Measurements from ENCODE around the gene CCR5.

CCR5 gene

DNA sequence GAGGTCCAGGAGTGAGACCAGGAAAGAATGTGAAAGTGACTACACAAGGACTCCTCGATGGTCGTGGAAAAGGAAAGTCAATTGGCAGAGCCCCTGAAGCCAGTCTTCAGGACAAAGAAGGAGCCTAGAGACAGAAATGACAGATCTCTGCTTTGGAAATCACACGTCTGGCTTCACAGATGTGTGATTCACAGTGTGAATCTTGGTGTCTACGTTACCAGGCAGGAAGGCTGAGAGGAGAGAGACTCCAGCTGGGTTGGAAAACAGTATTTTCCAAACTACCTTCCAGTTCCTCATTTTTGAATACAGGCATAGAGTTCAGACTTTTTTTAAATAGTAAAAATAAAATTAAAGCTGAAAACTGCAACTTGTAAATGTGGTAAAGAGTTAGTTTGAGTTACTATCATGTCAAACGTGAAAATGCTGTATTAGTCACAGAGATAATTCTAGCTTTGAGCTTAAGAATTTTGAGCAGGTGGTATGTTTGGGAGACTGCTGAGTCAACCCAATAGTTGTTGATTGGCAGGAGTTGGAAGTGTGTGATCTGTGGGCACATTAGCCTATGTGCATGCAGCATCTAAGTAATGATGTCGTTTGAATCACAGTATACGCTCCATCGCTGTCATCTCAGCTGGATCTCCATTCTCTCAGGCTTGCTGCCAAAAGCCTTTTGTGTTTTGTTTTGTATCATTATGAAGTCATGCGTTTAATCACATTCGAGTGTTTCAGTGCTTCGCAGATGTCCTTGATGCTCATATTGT is 10.8 kb upstream of the CCR5 start:
- DNase-seq (ENCODE audit: low spot score), result no peak

DNA sequence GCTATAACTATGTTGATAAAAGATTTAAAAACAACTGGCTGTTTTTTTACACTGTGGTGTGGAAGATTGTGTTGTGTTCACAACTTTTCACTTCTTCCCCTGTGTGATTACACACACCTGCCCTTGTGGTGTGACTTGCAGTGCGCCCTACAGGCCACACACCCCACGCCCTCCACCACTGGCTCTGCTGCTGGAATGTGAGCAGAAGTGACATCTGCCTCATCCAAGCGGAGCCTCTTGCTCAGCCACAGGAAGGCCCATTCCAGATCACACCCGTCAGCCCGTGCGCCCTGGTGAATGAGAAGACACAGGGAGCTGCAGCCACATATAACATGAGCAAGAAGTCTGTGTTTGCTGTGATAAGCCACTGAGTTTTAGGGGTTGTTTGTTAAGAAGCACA is 9.8 kb upstream of the CCR5 start:
- no peak for DNase-seq (ENCODE audit: low spot score)

DNA sequence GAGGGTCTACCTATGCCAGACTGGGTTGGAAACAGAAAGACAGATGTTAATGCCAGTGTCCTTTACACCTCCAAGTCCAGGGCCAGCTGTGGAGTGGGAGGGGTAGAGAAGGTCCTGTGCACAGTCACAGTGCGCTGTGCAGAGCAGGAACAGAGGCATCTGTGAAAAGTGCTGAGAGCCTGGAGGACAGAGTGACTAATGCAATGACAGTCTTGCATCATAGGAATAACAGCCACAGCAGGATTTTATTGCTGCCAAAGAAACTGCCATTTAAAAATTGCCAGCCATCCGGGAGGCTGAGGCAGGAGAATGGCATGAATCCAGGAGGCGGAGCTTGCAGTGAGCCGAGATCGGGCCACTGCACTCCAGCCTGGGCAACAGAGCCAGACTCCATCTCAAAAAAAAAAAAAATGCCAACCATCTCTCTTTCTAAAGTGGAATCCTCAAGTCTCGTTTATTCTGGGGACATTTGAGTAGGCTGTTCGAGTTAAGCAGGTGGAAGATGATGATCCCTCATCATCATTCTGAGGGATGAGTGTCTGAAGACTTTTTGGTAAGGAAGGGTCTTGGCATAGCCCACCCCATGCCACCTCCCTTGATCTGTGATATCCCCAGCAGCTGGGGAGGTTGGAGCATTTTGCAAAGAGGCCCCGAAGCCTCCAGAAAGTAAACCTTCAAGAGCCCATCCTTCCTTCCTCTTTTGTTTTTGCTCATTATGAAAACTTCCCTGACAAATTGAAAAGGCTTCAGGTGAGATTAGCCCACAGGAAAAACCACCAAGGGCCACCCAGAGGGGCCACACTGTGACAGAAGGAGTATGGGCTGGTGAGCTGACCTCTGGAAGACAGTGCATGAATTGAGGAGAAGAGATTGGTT is 9.1 kb upstream of the CCR5 start:
- DNase-seq (ENCODE audit: low spot score), result no peak

DNA sequence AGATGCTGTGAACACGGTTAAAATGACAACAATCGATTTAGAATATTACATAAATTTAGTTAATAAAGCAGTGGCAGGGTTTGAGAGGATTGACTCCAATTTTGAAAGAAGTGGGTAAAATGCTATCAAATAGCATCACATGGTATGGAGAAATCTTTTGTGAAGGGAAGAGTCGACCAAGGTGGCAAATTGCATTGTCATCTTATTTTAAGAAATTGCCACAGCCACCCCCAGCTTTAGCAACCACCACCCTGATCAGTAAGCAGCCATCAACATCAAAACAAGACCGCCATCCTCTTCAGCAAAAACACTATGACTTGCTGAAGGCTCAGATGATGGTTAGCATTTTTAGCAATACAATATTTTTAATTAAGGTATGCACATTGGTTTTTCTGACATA is 5.7 kb upstream of the CCR5 start:
- DNase-seq (ENCODE audit: low spot score), result no peak

DNA sequence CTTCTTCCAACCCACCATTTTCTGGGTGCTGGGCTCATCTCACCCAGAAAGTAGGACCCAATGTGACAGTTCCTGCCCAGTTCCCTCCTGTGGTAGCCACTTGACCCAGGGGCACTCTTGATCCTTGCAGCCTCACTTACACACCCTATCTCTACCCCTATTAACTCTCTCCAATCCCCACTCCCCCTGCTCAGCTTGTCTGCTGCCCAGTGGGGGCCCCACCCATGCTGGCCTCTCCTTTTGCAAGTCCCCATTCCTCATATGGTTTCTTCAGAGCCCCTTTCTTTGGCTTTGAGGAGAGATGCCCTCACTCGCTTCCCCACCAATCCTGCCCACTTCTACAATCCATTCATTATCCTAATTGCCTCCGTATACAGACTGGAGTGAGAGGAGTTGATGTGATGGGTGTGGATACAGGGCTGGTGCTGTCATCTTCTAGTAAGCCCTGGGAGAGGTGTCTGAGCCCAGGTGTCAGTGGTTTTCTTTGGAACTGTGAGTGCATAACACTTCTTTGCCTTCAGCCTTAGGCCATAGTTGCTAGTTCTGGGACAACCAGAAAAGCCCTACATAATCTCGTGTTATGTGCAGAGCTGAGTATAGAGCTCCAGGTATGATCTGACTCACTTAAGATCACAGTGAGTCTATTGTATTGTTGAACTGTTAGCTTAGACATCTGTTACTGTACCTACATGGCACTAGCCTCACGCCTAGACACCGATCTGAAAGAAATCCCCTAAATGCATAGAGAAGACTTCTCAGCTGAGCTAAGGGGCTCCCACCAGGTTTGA is 4.8 kb upstream of the CCR5 start:
- no peak for DNase-seq (ENCODE audit: low spot score)

DNA sequence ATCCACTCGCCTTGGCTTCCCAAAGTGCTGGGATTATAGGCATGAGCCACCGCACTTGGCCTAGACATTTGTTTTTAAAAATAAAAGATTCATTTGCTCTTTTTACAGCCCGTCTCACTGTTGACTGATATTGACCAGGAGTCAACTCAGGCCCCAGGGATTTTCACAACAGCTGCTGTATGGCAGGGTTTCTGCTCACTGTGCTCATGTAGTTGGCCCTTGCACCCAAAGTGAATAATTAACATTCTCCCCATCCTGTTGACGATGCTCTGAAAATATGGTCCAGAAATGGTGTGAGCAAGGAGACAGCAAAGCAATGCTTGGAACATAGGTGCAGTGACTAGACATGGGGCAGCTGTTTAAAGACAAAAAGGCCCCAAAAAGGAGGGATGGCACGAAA is 2.9 kb upstream of the CCR5 start:
- DNase-seq (ENCODE audit: low spot score), result no peak

DNA sequence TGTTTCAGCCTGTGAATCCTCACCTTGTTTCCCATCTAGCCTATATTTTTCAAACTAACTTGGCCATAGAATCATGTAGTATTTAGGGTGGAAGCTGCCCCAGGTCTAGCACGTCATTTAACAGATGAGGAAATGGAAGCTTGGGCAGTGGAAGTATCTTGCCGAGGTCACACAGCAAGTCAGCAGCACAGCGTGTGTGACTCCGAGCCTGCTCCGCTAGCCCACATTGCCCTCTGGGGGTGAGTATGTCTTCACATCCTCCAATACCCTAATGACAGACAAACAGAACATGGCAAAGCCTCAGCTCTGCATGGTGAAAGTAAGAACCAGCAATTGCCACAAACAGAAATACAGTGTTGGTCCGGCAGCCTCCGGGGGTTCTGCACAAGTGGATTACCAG is 2.2 kb upstream of the CCR5 start:
- DNase-seq (ENCODE audit: low spot score), result peak; percentile 39

DNA sequence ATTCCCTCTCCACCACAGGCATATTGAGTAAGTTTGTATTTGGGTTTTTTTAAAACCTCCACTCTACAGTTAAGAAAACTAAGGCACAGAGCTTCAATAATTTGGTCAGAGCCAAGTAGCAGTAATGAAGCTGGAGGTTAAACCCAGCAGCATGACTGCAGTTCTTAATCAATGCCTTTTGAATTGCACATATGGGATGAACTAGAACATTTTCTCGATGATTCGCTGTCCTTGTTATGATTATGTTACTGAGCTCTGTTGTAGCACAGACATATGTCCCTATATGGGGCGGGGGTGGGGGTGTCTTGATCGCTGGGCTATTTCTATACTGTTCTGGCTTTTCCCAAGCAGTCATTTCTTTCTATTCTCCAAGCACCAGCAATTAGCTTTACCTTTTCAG is 1.6 kb upstream of the CCR5 start:
- DNase-seq (ENCODE audit: low spot score), result no peak

DNA sequence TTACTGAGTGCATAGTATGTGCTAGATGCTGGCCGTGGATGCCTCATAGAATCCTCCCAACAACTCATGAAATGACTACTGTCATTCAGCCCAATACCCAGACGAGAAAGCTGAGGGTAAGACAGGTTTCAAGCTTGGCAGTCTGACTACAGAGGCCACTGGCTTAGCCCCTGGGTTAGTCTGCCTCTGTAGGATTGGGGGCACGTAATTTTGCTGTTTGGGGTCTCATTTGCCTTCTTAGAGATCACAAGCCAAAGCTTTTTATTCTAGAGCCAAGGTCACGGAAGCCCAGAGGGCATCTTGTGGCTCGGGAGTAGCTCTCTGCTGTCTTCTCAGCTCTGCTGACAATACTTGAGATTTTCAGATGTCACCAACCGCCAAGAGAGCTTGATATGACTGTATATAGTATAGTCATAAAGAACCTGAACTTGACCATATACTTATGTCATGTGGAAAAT is 1.0 kb upstream of the CCR5 start:
- no peak for DNase-seq (ENCODE audit: low spot score)

DNA sequence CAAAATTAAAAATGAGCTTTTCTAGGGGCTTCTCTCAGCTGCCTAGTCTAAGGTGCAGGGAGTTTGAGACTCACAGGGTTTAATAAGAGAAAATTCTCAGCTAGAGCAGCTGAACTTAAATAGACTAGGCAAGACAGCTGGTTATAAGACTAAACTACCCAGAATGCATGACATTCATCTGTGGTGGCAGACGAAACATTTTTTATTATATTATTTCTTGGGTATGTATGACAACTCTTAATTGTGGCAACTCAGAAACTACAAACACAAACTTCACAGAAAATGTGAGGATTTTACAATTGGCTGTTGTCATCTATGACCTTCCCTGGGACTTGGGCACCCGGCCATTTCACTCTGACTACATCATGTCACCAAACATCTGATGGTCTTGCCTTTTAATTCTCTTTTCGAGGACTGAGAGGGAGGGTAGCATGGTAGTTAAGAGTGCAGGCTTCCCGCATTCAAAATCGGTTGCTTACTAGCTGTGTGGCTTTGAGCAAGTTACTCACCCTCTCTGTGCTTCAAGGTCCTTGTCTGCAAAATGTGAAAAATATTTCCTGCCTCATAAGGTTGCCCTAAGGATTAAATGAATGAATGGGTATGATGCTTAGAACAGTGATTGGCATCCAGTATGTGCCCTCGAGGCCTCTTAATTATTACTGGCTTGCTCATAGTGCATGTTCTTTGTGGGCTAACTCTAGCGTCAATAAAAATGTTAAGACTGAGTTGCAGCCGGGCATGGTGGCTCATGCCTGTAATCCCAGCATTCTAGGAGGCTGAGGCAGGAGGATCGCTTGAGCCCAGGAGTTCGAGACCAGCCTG is 984 bp downstream of the CCR5 start:
- DNase-seq (ENCODE audit: low spot score), result no peak

DNA sequence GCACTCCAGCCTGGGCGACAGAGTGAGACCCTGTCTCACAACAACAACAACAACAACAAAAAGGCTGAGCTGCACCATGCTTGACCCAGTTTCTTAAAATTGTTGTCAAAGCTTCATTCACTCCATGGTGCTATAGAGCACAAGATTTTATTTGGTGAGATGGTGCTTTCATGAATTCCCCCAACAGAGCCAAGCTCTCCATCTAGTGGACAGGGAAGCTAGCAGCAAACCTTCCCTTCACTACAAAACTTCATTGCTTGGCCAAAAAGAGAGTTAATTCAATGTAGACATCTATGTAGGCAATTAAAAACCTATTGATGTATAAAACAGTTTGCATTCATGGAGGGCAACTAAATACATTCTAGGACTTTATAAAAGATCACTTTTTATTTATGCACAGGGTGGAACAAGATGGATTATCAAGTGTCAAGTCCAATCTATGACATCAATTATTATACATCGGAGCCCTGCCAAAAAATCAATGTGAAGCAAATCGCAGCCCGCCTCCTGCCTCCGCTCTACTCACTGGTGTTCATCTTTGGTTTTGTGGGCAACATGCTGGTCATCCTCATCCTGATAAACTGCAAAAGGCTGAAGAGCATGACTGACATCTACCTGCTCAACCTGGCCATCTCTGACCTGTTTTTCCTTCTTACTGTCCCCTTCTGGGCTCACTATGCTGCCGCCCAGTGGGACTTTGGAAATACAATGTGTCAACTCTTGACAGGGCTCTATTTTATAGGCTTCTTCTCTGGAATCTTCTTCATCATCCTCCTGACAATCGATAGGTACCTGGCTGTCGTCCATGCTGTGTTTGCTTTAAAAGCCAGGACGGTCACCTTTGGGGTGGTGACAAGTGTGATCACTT is 2.0 kb downstream of the CCR5 start:
- no peak for DNase-seq (ENCODE audit: low spot score)

DNA sequence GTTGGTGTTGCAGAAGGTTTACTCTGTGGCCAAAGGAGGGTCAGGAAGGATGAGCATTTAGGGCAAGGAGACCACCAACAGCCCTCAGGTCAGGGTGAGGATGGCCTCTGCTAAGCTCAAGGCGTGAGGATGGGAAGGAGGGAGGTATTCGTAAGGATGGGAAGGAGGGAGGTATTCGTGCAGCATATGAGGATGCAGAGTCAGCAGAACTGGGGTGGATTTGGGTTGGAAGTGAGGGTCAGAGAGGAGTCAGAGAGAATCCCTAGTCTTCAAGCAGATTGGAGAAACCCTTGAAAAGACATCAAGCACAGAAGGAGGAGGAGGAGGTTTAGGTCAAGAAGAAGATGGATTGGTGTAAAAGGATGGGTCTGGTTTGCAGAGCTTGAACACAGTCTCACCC is 4.0 kb downstream of the CCR5 start:
- no peak for DNase-seq (ENCODE audit: low spot score)

DNA sequence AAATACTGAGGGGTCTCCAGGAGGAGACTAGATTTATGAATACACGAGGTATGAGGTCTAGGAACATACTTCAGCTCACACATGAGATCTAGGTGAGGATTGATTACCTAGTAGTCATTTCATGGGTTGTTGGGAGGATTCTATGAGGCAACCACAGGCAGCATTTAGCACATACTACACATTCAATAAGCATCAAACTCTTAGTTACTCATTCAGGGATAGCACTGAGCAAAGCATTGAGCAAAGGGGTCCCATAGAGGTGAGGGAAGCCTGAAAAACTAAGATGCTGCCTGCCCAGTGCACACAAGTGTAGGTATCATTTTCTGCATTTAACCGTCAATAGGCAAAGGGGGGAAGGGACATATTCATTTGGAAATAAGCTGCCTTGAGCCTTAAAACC is 4.5 kb downstream of the CCR5 start:
- DNase-seq (ENCODE audit: low spot score), result no peak

DNA sequence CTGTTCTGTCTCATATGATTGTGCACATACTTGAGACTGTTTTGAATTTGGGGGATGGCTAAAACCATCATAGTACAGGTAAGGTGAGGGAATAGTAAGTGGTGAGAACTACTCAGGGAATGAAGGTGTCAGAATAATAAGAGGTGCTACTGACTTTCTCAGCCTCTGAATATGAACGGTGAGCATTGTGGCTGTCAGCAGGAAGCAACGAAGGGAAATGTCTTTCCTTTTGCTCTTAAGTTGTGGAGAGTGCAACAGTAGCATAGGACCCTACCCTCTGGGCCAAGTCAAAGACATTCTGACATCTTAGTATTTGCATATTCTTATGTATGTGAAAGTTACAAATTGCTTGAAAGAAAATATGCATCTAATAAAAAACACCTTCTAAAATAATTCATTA is 5.1 kb downstream of the CCR5 start:
- no peak for DNase-seq (ENCODE audit: low spot score)

DNA sequence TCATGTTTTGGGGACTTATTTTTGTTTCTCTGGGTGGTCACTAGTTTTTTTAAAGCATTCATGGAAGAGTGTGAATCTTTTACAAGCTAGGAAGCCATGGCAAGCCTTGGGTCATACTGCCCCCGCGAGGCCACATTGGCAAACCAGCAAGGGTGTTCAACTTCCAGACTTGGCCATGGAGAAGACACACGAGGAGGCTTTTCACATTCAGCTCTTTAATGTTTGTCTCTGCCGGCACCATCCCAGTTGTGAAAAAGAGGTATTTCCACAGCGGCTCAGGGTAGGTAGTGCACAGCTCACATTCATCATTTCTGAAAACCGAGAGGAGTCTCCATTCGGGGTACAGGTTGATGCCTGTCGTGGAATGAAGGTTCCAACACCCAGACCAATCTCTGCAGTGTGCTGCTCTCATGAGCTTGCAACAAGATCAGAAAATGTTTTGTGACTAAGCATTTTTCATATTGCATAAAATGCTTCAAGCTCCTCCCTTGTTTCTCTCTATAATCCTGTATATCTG is 7.7 kb downstream of the CCR5 start:
- peak; percentile 69 for DNase-seq (ENCODE audit: low spot score)

DNA sequence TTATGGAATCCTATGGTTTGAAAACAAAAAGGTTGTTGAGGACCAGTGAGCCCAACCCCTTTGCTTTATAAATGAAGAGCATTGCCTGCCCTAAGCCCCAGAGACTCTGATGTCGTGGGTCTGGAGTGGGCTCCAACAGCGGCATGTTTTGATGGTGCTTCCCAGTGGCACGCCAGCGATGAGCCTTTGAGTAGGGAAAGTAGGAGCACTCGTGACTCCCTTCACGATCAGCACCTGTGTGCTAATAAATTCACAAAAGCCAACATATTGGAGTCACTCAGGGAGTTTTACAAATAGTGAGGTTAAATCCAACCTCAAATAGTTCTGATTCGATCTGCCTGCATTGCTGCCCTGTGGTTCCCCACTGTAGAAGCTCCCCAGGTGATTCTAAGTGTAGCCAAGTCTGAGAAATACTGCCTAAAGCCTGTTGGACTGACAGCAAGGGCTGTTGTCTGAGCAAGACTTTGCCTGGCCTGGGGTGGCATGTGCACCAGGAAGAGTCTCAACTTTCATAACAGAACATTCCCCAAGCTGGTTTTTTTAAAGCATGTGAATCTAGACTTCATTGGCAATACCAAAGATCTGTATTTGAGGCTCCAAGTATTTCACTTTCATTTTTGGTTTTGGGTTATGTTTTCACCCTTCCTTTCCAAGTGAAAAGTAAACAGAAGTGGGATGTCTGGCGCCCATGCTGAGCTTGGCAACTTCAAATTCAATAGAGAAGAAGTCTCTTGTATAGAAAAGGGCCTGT is 9.9 kb downstream of the CCR5 start:
- no peak for DNase-seq (ENCODE audit: low spot score)

DNA sequence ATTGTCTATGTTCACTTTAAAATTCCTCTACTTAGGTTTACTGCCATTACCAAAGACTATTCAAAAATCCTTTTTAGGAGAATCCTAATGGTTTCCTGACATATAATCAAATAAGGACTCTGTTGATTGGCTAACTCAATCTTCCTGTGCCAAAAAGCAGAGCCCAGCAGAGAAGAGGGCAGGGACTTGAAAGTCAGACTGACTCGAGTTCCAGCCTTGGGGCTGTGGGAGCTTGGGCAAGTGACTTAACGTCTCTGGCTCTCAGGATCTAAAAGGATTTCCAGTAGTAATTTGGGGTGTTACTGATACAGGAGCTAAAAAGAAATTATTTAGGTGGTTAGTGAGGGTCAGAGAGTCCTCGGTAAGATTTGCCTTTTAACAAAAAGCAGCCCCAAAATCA is 10.9 kb downstream of the CCR5 start:
- DNase-seq (ENCODE audit: low spot score), result no peak

DNA sequence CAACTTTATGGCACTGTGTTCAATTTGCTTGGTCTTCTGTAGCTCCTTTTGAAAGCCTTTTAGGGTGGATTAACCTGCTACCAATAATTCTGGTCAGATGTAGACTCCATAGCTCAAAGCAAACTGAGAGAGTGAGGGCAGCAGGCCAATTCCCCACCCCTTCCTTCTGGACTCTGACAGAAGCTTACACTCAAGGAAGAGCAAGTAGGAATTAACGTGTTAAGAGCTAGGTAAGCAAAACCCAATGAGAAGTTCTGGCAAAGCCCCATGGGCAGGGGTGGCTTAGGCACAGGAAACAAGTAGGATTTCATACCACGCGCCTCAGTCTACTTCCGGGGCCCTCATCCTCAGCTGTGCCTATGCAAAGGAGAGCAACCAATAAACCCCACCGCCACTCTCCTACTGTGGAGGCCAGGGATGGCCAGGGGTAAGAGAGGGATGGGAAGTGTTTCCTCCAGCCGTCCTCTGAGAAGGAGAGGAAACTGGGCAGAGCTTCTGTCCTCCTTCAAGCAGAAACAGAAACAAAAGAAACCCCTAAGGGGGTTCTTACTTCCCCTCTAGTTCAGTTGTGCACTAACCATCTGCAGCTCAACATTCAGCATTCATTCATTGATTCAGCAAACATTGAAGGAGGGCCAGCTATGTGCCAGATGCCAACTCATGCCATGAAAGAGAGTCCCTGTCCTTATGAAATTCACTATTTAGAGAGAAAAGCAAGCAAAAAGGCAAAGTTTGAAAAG is 12.6 kb downstream of the CCR5 start:
- DNase-seq (ENCODE audit: low spot score), result no peak

DNA sequence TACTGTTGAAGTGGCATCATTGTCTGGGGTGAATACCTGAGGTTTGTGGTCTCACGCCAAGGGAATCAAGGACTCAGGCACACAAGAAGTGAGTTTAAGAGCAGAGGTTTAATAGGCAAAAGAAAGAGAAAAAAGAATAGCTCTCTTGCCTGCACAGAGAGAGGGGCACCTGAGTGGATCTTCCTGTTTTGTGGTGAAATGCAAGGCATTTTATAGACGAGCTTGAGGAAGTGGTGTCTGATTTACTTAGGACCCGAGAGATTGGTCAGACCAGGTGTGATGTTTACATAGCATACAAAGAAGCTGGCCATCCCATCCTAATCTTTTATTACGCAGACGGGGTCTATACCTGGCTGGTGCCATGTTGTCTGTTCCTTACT is 13.2 kb downstream of the CCR5 start:
- DNase-seq (ENCODE audit: low spot score), result no peak
